HL-60 (cell line): ENCODE data around the gene GALK2. TPM values are rescaled to one million over a fixed set of nuclear protein-coding genes. Genes with fewer than 3 reads are reported as not detected.

Source experiments
- DNase-seq, 2 experiments: peaks; one replicate each; pipeline ENCODE4 v3.0.0-alpha.2; 2010 to 2020; ENCODE audit warnings: low read depth in 1 of 2, low spot score in 1 of 2
- H3K27ac ChIP-seq: fragments of 250-450 bp; sonication (Bioruptor Pico); replicated peaks from 2 replicates; pipeline ENCODE4 v1.5.1; 2020; ENCODE audit warnings: mild to moderate bottlenecking, moderate library complexity
- H3K27me3 ChIP-seq: fragments of 250-450 bp; sonication (Bioruptor Pico); 2 replicates; pipeline ENCODE4 v1.5.1; 2021; ENCODE audit warnings: mild to moderate bottlenecking, moderate library complexity; ENCODE audit not compliant: insufficient read depth, poor library complexity, severe bottlenecking
- H3K4me3 ChIP-seq: replicated peaks from 2 replicates; pipeline ENCODE4 v1.5.1; 2011; ENCODE audit warnings: mild to moderate bottlenecking, control low read depth, low read length; ENCODE audit not compliant: insufficient read depth
- CTCF ChIP-seq: IDR thresholded peaks from one replicate; pipeline ENCODE4 v1.5.1; 2011; ENCODE audit warnings: low read length, control low read depth, inconsistent platforms; ENCODE audit not compliant: insufficient read depth
- GABPA ChIP-seq: IDR thresholded peaks from 2 replicates; pipeline ENCODE4 v1.6.1; 2012; ENCODE audit warnings: low read depth
- POLR2AphosphoS5 ChIP-seq: IDR thresholded peaks from 2 replicates; pipeline ENCODE4 v1.6.1; 2012; ENCODE audit warnings: low read depth
- REST ChIP-seq: IDR thresholded peaks from 2 replicates; pipeline ENCODE4 v1.6.1; 2012; ENCODE audit warnings: low read depth; ENCODE audit not compliant: insufficient replicate concordance
- SPI1 ChIP-seq: IDR thresholded peaks from 2 replicates; pipeline ENCODE4 v1.6.1; 2012; ENCODE audit warnings: low read depth, mild to moderate bottlenecking, borderline replicate concordance
- microRNA-seq: library from miRNA; unstranded; fragments of <30 nt; microRNA quantifications from one replicate; pipeline ENCODE4, GENCODE V29; 2018

The GALK2 gene

GRCh38 chr15:49379996-49380395, 209.9 kb downstream of the GALK2 start:
- TF ChIP-seq SPI1 (no peak), POLR2AphosphoS5 (no peak), REST (no peak), CTCF (no peak), GABPA (no peak)
- Histone ChIP-seq H3K27ac (peak overlapping the region; percentile 57), H3K4me3 (no peak overlapping the region), H3K27me3 (no peaks in the 10 kb centered on the region)
- DNase-seq: peak in 1 of 2 experiments; percentile 92

DNA sequence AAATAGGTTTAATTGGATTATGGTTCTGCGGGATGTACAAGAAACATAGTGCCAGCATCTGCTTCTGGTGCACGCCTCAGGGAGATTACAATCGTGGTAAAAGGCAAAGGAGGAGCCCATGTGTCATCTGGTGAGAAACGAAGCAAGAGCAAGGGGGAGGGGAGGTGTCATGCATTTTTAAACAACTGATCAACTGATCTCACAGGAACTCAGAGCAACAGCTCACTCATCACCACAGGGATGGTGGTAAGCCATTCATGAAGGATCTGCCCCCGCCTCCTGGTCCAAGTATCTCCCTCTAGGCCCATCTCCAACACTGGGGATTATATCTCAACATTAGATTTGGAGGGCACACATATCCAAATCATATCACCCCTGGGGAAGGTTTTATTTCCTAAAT, 210.9 kb downstream of the GALK2 start:
- no peak for DNase-seq
- Histone ChIP-seq H3K27ac (no peak overlapping the region), H3K4me3 (no peak overlapping the region), H3K27me3 (no peaks in the 10 kb centered on the region)
- TF ChIP-seq POLR2AphosphoS5 (no peak), GABPA (no peak), SPI1 (no peak), CTCF (no peak), REST (no peak)

Small RNA genes within 50 kb of the gene (microRNA-seq; reads per million reads assigned to microRNA genes)
- gene MIR4716: not detected
